Measurements from ENCODE around the gene OPRM1. TPM values are rescaled to one million over a fixed set of nuclear protein-coding genes. Genes with fewer than 3 reads are reported as not detected.

OPRM1 gene
- total RNA-seq, 1 donor, result not detected

- Histone ChIP-seq H3K27ac (ENCODE audit: low read depth, low read length) (no peak overlapping the region), H3K4me2 (ENCODE audit: insufficient read depth, low read length) (peak overlapping the region; percentile 23), H2AFZ (ENCODE audit: low read length) (no peak overlapping the region), H3K9me3 (ENCODE audit: low read depth, low read length) (no peaks in the 10 kb centered on the region), H3K36me3 (ENCODE audit: insufficient read depth, low read length) (no peaks in the 10 kb centered on the region), H3K4me3 (ENCODE audit: insufficient read depth, low read length) (no peak overlapping the region), H3K27me3 (ENCODE audit: insufficient read depth, low read length) (no peaks in the 10 kb centered on the region), H3K4me1 (ENCODE audit: insufficient read depth, low read length) (no peaks in the 10 kb centered on the region), H4K20me1 (ENCODE audit: insufficient read depth, low read length) (no peaks in the 10 kb centered on the region), H3K79me2 (ENCODE audit: insufficient read depth, low read length) (no peaks in the 10 kb centered on the region)
- peak; percentile 47 for DNase-seq (ENCODE audit: insufficient read length, low spot score, missing footprints)
- TF ChIP-seq, protein P1, sequence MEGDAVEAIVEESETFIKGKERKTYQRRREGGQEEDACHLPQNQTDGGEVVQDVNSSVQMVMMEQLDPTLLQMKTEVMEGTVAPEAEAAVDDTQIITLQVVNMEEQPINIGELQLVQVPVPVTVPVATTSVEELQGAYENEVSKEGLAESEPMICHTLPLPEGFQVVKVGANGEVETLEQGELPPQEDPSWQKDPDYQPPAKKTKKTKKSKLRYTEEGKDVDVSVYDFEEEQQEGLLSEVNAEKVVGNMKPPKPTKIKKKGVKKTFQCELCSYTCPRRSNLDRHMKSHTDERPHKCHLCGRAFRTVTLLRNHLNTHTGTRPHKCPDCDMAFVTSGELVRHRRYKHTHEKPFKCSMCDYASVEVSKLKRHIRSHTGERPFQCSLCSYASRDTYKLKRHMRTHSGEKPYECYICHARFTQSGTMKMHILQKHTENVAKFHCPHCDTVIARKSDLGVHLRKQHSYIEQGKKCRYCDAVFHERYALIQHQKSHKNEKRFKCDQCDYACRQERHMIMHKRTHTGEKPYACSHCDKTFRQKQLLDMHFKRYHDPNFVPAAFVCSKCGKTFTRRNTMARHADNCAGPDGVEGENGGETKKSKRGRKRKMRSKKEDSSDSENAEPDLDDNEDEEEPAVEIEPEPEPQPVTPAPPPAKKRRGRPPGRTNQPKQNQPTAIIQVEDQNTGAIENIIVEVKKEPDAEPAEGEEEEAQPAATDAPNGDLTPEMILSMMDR (IDR thresholded peaks at IDR 0.05; ENCODE audit: extremely low read depth, low read depth, low read length), result peak; percentile 72
These were observed 115.4 kb downstream of the OPRM1 start for GRCh38 chr6:154154389-154154967.

DNA sequence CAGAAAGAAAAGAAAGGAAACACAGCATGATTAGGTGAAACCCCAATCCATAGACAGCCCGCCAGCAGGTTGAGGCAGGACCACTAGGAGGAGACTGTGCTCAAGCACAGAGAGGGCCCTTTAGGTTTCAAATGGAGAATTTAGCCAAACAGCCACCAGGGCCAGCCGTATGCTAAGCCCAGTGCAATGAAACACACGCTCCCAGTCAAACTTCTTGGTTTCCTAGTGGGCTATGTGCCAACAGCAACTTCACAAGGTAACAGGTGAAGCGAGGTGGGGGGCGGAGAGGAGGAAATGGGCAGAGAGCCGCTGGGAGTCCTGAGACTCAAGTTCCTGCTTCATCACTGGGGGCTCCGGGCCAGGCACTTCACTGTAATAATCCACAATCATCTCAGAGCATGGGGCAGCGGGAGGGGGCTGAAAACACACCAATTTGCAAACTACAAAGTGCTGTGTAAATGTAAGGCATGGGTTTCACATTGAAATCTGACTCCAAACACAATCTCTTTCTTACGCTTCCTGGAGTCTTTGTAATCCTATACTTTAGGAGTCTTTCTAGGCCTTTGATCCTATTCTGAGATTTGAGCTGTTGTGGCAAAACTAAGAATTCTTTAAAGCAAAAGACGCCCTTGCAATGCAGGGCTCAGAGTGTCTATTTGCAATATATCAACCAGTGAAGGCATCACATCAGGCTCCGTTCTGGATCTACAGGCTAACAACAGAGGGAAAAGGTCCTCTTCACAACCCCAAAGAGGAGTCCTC, 117.3 kb downstream of the OPRM1 start:
- Histone ChIP-seq H2AFZ (ENCODE audit: low read length) (peak overlapping the region; percentile 66), H3K27ac (ENCODE audit: low read depth, low read length) (no peak overlapping the region), H3K9me3 (ENCODE audit: low read depth, low read length) (no peaks in the 10 kb centered on the region), H3K27me3 (ENCODE audit: insufficient read depth, low read length) (no peaks in the 10 kb centered on the region), H3K4me1 (ENCODE audit: insufficient read depth, low read length) (no peaks in the 10 kb centered on the region), H3K36me3 (ENCODE audit: insufficient read depth, low read length) (no peaks in the 10 kb centered on the region), H3K4me3 (ENCODE audit: insufficient read depth, low read length) (no peak overlapping the region), H3K79me2 (ENCODE audit: insufficient read depth, low read length) (no peaks in the 10 kb centered on the region), H3K4me2 (ENCODE audit: insufficient read depth, low read length) (no peak overlapping the region), H4K20me1 (ENCODE audit: insufficient read depth, low read length) (no peaks in the 10 kb centered on the region)
- DNase-seq (ENCODE audit: insufficient read length, low spot score, missing footprints), result peak; percentile 74
- TF ChIP-seq, protein P1 (IDR thresholded peaks at IDR 0.05; ENCODE audit: extremely low read depth, low read depth, low read length), result peak; percentile 84

GRCh38 chr6:154157082-154157481, 118.0 kb downstream of the OPRM1 start:
- no peaks in the 10 kb centered on the region for H3K9me3 ChIP-seq (ENCODE audit: low read depth, low read length)
- no peaks in the 10 kb centered on the region for H3K4me1 ChIP-seq (ENCODE audit: insufficient read depth, low read length)
- H3K79me2 ChIP-seq (ENCODE audit: insufficient read depth, low read length), result no peaks in the 10 kb centered on the region
- no peaks in the 10 kb centered on the region for H3K36me3 ChIP-seq (ENCODE audit: insufficient read depth, low read length)
- DNase-seq (ENCODE audit: insufficient read length, low spot score, missing footprints), result no peak
- H3K4me3 ChIP-seq (ENCODE audit: insufficient read depth, low read length), result no peak overlapping the region
- H3K27ac ChIP-seq (ENCODE audit: low read depth, low read length), result no peak overlapping the region
- no peaks in the 10 kb centered on the region for H4K20me1 ChIP-seq (ENCODE audit: insufficient read depth, low read length)
- H3K4me2 ChIP-seq (ENCODE audit: insufficient read depth, low read length), result peak overlapping the region; percentile 18
- TF ChIP-seq, protein P1 (IDR thresholded peaks at IDR 0.05; ENCODE audit: extremely low read depth, low read depth, low read length), result no peak
- no peak overlapping the region for H2AFZ ChIP-seq (ENCODE audit: low read length)
- H3K27me3 ChIP-seq (ENCODE audit: insufficient read depth, low read length), result no peaks in the 10 kb centered on the region

GRCh38 chr6:154157706-154158105, 118.7 kb downstream of the OPRM1 start:
- Histone ChIP-seq H4K20me1 (ENCODE audit: insufficient read depth, low read length) (no peaks in the 10 kb centered on the region), H3K27me3 (ENCODE audit: insufficient read depth, low read length) (no peaks in the 10 kb centered on the region), H3K4me2 (ENCODE audit: insufficient read depth, low read length) (no peak overlapping the region), H3K9me3 (ENCODE audit: low read depth, low read length) (no peaks in the 10 kb centered on the region), H3K79me2 (ENCODE audit: insufficient read depth, low read length) (no peaks in the 10 kb centered on the region), H3K36me3 (ENCODE audit: insufficient read depth, low read length) (no peaks in the 10 kb centered on the region), H2AFZ (ENCODE audit: low read length) (no peak overlapping the region), H3K27ac (ENCODE audit: low read depth, low read length) (no peak overlapping the region), H3K4me3 (ENCODE audit: insufficient read depth, low read length) (no peak overlapping the region), H3K4me1 (ENCODE audit: insufficient read depth, low read length) (no peaks in the 10 kb centered on the region)
- peak; percentile 5 for DNase-seq (ENCODE audit: insufficient read length, low spot score, missing footprints)
- TF ChIP-seq, protein P1 (IDR thresholded peaks at IDR 0.05; ENCODE audit: extremely low read depth, low read depth, low read length), result no peak

All from osteoblast (primary cell).